A549 (cell line): ENCODE data around the gene VAT1L. TPM values are rescaled to one million over a fixed set of nuclear protein-coding genes. Genes with fewer than 3 reads are reported as not detected.

Source experiments
- ATAC-seq, 2 experiments: fragments of 200-7000 bp in 1 of 2; fragments of >200 bp in 1 of 2; cut with Nextera tagmentation in 1 of 2; cut with Tn5 transposase in 1 of 2; 3 replicates each; pipeline versions ENCODE4 v1.8.0 to v1.9.1; 2018 to 2020; ENCODE audit warnings: mild to moderate bottlenecking in 1 of 2, moderate library complexity in 1 of 2
- CTCF ChIA-PET: fragments of 300-600 bp; sonication (Branson Sonifier 250); formaldehyde crosslinking; extraction: SDS; loops from one replicate; lab custom pipeline; 2021; ENCODE audit warnings: antibody characterized with exemption, inconsistent platforms; lab: Yijun Ruan, JAX
- POLR2A ChIA-PET: fragments of 350-600 bp; formaldehyde crosslinking; extraction: SDS; loops from one replicate; lab custom pipeline; 2021; ENCODE audit warnings: antibody characterized with exemption, inconsistent platforms; lab: Yijun Ruan, JAX
- DNase-seq, 2 experiments: peaks; one replicate each; pipeline versions ENCODE4 v3.0.0 to v3.0.0-alpha.2; 2011 to 2016; ENCODE audit warnings: low read depth in 1 of 2, low spot score in 1 of 2
- FAIRE-seq: peaks from 2 replicates; lab custom pipeline; 2011; peaks lifted over from hg19 to GRCh38; lab: Jason Lieb, UNC
- H3K27ac ChIP-seq, 2 experiments: fragments of >200 bp; sonication (Bioruptor Twin); formaldehyde crosslinking; 3 replicates each; pipeline ENCODE4 v1.5.1; 2016 to 2017
- H3K4me1 ChIP-seq: fragments of >200 bp; sonication (Bioruptor Twin); formaldehyde crosslinking; 3 replicates; pipeline ENCODE4 v1.6.1; 2016
- H3K4me2 ChIP-seq: fragments of >200 bp; sonication (Bioruptor Twin); formaldehyde crosslinking; 3 replicates; pipeline ENCODE4 v1.6.1; 2016
- H3K4me3 ChIP-seq: fragments of >200 bp; sonication (Bioruptor Twin); formaldehyde crosslinking; 3 replicates; pipeline ENCODE4 v1.5.1; 2016
- H3K9me3 ChIP-seq: fragments of >200 bp; sonication (Bioruptor Twin); formaldehyde crosslinking; 3 replicates; pipeline ENCODE4 v1.6.1; 2016
- BHLHE40 ChIP-seq: IDR thresholded peaks from 2 replicates; pipeline ENCODE4 v1.6.1; 2012; ENCODE audit warnings: low read depth, low read length, inconsistent platforms
- CHD2 ChIP-seq: fragments of 150-350 bp; IDR thresholded peaks from 2 replicates; pipeline ENCODE4 v1.6.1; 2014; ENCODE audit warnings: low read length; ENCODE audit not compliant: partially characterized antibody
- CHD4 ChIP-seq: fragments of 200-600 bp; sonication (generic); IDR thresholded peaks from 2 replicates; pipeline ENCODE4 v1.6.1; 2016; ENCODE audit warnings: antibody characterized with exemption, mild to moderate bottlenecking, borderline replicate concordance
- FOSB ChIP-seq: fragments of 250-450 bp; sonication (Bioruptor Pico); IDR thresholded peaks from 2 replicates; pipeline ENCODE4 v1.5.0; 2020; ENCODE audit warnings: mild to moderate bottlenecking, moderate library complexity
- FOSL2 ChIP-seq, 2 experiments: fragments of 450-650 bp in 1 of 2; fragments of >200 bp in 1 of 2; sonication (Bioruptor Twin) in 1 of 2; formaldehyde crosslinking; IDR thresholded peaks; 2 replicates each; pipeline versions ENCODE4 v1.5.0 to v1.6.1; 2016 to 2020; ENCODE audit warnings: mild to moderate bottlenecking in 1 of 2, moderate library complexity in 1 of 2
- GATA3 ChIP-seq: IDR thresholded peaks from 2 replicates; pipeline ENCODE4 v1.6.1; 2012; ENCODE audit warnings: borderline replicate concordance
- HOXB13 ChIP-seq: fragments of 250-450 bp; sonication (Bioruptor Pico); IDR thresholded peaks from 2 replicates; pipeline ENCODE4 v1.5.0; 2020; ENCODE audit warnings: low read depth, mild to moderate bottlenecking, moderate library complexity
- HOXB5 ChIP-seq: fragments of 250-450 bp; sonication (Bioruptor Pico); IDR thresholded peaks from 2 replicates; pipeline ENCODE4 v1.5.0; 2020; ENCODE audit warnings: mild to moderate bottlenecking, moderate library complexity
- MAFK ChIP-seq: fragments of 450-650 bp; IDR thresholded peaks from 2 replicates; pipeline ENCODE4 v1.6.1; 2014; ENCODE audit not compliant: partially characterized antibody
- NPAS2 ChIP-seq: fragments of 250-450 bp; sonication (Bioruptor Pico); IDR thresholded peaks from 2 replicates; pipeline ENCODE4 v1.8.0; 2022; ENCODE audit warnings: mild to moderate bottlenecking, moderate library complexity, borderline replicate concordance
- NR3C1 ChIP-seq: fragments of >200 bp; sonication (Bioruptor Twin); formaldehyde crosslinking; IDR thresholded peaks from 3 replicates; pipeline ENCODE4 v1.6.1; 2017
- PHF8 ChIP-seq: fragments of 200-600 bp; sonication (generic); IDR thresholded peaks from 2 replicates; pipeline ENCODE4 v1.6.1; 2016; ENCODE audit warnings: low read depth, mild to moderate bottlenecking, antibody characterized with exemption, moderate library complexity, borderline replicate concordance
- POLR2A ChIP-seq: IDR thresholded peaks from 2 replicates; pipeline ENCODE4 v1.6.1; 2012; ENCODE audit warnings: mild to moderate bottlenecking, low read length
- POLR2AphosphoS2 ChIP-seq: conservative IDR thresholded peaks from 2 replicates; pipeline ENCODE4 v1.6.1; 2012; ENCODE audit warnings: low read length, improper control_type of control experiment, inconsistent platforms
- RARB ChIP-seq: fragments of 250-450 bp; sonication (Bioruptor Pico); IDR thresholded peaks from 2 replicates; pipeline ENCODE4 v1.8.0; 2021; ENCODE audit warnings: mild to moderate bottlenecking, moderate library complexity
- SREBF2 ChIP-seq: fragments of 450-650 bp; IDR thresholded peaks from 2 replicates; pipeline ENCODE4 v1.6.1; 2014; ENCODE audit warnings: mild to moderate bottlenecking, moderate library complexity
- TFCP2L1 ChIP-seq: fragments of 250-450 bp; sonication (Bioruptor Pico); IDR thresholded peaks from 2 replicates; pipeline ENCODE4 v1.5.0; 2021; ENCODE audit warnings: mild to moderate bottlenecking
- WGBS: methylation state at CpG from one replicate; pipeline ENCODE4 v1.1.6; 2017; ENCODE audit errors: missing lambda C conversion rate; 5-methylcytosine and 5-hydroxymethylcytosine counted together
- polyA plus RNA-seq, 4 experiments: library from polyadenylated mRNA; depleted of rRNA in 3 of 4; stranded (reverse); fragments of >200 nt; fragmentation: RNase III in 1 of 4; extraction: RNeasy Plus Mini Kit Qiagen cat#74134 plus additional on column Dnase treatment in 1 of 4; gene quantifications; 2 replicates in 3 of 4; 3 replicates in 1 of 4; pipeline ENCODE4 v1.2.3, GENCODE V29; 2011 to 2017
- TF ChIP-seq, protein P1 (sequence below): fragments of 200-600 bp; sonication (generic); IDR thresholded peaks from 2 replicates; pipeline ENCODE4 v1.6.1; 2016; ENCODE audit warnings: antibody characterized with exemption, mild to moderate bottlenecking, moderate library complexity
- TF ChIP-seq, protein P2 (sequence below): fragments of 450-650 bp; IDR thresholded peaks from 2 replicates; pipeline ENCODE4 v1.6.1; 2014; ENCODE audit warnings: antibody characterized with exemption
- TF ChIP-seq, protein P3 (sequence below): fragments of 250-450 bp; sonication (Bioruptor Pico); IDR thresholded peaks from 2 replicates; pipeline ENCODE4 v1.5.0; 2020; ENCODE audit warnings: low read depth, mild to moderate bottlenecking, moderate library complexity
- TF ChIP-seq, protein P4 (sequence below): IDR thresholded peaks from 2 replicates; pipeline ENCODE4 v1.6.1; 2012

The VAT1L gene
- polyA plus RNA-seq, 2 of the 4 experiments (the other 2 are of a cell fraction), result not detected

DNA sequence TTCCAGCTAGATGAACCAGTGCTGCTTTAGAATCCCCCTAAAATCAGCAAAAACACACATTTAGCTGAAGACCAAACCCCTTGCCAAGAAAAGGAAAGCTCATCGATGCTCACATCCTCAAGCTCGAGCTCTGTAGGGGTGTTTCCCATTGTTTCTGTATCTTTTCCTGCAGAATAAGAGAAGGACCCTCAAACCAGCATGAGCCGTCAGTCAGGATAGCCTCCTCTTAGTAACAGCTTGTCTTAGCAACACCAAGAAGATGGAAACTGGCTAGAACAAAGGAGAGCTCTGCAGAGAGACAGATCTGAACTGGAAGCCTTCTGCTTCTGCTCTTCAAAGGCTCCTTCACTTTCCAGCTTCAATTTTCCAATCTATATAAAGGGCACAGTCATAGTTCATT is 32.0 kb downstream of the VAT1L start:
- Histone ChIP-seq H3K9me3 (no peaks in the 10 kb centered on the region), H3K4me3 (no peak overlapping the region), H3K4me1 (no peaks in the 10 kb centered on the region), H3K27ac (no peak overlapping the region), H3K4me2 (no peak overlapping the region)
- FAIRE-seq (no peak), ATAC-seq (no peak), DNase-seq (no peak)
- ChIA-PET POLR2A (no interaction called here), CTCF (interaction anchor here (0.6 to 1.0 kb wide), 2 partner anchors 19 to 35 kb away, joined by 3 to 4 read pairs; no protein-coding TSS in a partner anchor)
- WGBS, result 10% methylated on average over 3 of the region's 3 CpGs
- TF ChIP-seq PHF8 (no peak), CHD2 (no peak), SREBF2 (no peak), BHLHE40 (no peak)
- TF ChIP-seq, protein P1, sequence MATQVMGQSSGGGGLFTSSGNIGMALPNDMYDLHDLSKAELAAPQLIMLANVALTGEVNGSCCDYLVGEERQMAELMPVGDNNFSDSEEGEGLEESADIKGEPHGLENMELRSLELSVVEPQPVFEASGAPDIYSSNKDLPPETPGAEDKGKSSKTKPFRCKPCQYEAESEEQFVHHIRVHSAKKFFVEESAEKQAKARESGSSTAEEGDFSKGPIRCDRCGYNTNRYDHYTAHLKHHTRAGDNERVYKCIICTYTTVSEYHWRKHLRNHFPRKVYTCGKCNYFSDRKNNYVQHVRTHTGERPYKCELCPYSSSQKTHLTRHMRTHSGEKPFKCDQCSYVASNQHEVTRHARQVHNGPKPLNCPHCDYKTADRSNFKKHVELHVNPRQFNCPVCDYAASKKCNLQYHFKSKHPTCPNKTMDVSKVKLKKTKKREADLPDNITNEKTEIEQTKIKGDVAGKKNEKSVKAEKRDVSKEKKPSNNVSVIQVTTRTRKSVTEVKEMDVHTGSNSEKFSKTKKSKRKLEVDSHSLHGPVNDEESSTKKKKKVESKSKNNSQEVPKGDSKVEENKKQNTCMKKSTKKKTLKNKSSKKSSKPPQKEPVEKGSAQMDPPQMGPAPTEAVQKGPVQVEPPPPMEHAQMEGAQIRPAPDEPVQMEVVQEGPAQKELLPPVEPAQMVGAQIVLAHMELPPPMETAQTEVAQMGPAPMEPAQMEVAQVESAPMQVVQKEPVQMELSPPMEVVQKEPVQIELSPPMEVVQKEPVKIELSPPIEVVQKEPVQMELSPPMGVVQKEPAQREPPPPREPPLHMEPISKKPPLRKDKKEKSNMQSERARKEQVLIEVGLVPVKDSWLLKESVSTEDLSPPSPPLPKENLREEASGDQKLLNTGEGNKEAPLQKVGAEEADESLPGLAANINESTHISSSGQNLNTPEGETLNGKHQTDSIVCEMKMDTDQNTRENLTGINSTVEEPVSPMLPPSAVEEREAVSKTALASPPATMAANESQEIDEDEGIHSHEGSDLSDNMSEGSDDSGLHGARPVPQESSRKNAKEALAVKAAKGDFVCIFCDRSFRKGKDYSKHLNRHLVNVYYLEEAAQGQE, result no peak
- TF ChIP-seq, protein P2, sequence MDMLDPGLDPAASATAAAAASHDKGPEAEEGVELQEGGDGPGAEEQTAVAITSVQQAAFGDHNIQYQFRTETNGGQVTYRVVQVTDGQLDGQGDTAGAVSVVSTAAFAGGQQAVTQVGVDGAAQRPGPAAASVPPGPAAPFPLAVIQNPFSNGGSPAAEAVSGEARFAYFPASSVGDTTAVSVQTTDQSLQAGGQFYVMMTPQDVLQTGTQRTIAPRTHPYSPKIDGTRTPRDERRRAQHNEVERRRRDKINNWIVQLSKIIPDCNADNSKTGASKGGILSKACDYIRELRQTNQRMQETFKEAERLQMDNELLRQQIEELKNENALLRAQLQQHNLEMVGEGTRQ, result no peak
- TF ChIP-seq, protein P3, sequence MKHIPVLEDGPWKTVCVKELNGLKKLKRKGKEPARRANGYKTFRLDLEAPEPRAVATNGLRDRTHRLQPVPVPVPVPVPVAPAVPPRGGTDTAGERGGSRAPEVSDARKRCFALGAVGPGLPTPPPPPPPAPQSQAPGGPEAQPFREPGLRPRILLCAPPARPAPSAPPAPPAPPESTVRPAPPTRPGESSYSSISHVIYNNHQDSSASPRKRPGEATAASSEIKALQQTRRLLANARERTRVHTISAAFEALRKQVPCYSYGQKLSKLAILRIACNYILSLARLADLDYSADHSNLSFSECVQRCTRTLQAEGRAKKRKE (CRISPR knock-in tag), result no peak

DNA sequence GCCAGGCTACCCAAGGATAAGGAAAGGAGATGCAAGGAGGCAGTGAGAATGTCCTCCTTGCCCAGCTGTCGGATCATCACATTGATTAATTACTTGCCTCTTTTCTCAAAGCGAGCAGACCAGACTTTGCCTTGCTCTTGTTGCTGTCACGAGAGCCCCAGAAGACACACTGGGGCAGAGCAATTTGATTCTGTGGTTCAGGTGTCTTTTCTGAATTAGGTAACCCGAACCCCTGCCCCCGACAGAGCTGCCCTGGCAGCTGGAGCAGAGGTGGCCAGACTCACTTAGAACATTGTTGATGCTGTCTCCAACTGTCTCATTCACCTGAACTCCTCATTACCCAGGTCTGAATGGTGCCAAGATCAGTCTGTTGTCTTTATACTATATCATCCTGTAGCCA is 34.3 kb downstream of the VAT1L start:
- ATAC-seq (no peak), FAIRE-seq (no peak), DNase-seq (no peak)
- Histone ChIP-seq H3K27ac (no peak overlapping the region), H3K4me2 (no peak overlapping the region), H3K4me1 (no peaks in the 10 kb centered on the region), H3K9me3 (no peaks in the 10 kb centered on the region), H3K4me3 (no peak overlapping the region)
- 1% methylated on average over 5 of the region's 5 CpGs for WGBS
- POLR2A ChIA-PET, result no interaction called here
- CTCF ChIA-PET, result no interaction called here
- TF ChIP-seq CHD4, result no peak
- TF ChIP-seq, protein P2, result no peak
- no peak for TF ChIP-seq HOXB5
- TF ChIP-seq TFCP2L1 (CRISPR knock-in tag), result no peak
- TF ChIP-seq POLR2AphosphoS2, result no peak
- TF ChIP-seq GATA3, result no peak
- TF ChIP-seq HOXB13 (CRISPR knock-in tag), result no peak
- TF ChIP-seq MAFK, result no peak
- TF ChIP-seq FOSB (CRISPR knock-in tag), result no peak
- TF ChIP-seq, protein P4, sequence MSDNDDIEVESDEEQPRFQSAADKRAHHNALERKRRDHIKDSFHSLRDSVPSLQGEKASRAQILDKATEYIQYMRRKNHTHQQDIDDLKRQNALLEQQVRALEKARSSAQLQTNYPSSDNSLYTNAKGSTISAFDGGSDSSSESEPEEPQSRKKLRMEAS, result no peak
- no peak for TF ChIP-seq RARB (CRISPR knock-in tag)

DNA sequence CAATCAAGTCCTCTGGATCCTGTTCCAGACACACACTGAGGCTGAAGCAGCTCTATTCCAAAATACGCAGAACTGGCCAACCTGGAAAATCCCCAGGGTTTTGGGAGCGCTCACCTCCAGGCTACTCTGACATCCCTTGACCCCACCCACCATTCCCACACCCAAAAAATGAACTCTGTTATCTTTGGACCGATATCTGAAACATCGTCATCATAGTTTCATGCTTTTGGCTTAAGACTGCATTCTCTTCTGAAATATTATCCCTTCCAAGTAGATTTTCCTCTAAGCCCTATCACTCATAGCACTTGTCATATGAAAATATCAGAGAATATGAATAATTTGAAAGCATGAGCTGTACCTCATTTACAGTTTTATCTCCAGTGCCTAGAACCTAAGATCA is 34.7 kb downstream of the VAT1L start:
- H3K4me2 ChIP-seq, result no peak overlapping the region
- no peak overlapping the region for H3K27ac ChIP-seq
- no peak for DNase-seq
- no peak for FAIRE-seq
- no peak for ATAC-seq
- CTCF ChIA-PET, result interaction anchor here (0.7 kb wide), 1 partner anchor 104 kb away, joined by 3 read pairs; no protein-coding TSS in a partner anchor
- 39% methylated on average over 4 of the region's 4 CpGs for WGBS
- no peaks in the 10 kb centered on the region for H3K4me1 ChIP-seq
- POLR2A ChIA-PET, result no interaction called here
- H3K4me3 ChIP-seq, result no peak overlapping the region
- H3K9me3 ChIP-seq, result no peaks in the 10 kb centered on the region
- TF ChIP-seq NPAS2 (CRISPR knock-in tag) (no peak), NR3C1 (no peak), FOSB (CRISPR knock-in tag) (no peak), FOSL2 (IDR thresholded peaks at IDR 0.05) (no peak), FOSL2 (CRISPR knock-in tag; IDR thresholded peaks at IDR 0.05) (no peak), CHD4 (no peak), POLR2A (no peak)
